Activated T-cell treated with anti-CD3 and anti-CD28 coated beads, Interleukin-2, amount 50 U/mL, for 72 hours (primary cell): Measurements from ENCODE around the gene NUMBL. TPM values are rescaled to one million over a fixed set of nuclear protein-coding genes. Genes with fewer than 3 reads are reported as not detected.
"Not testable (repeated sequence)": the region's sequence is repeated elsewhere in the genome, so short reads cannot be mapped to it uniquely, and the experiment has no call there.

ENCODE experiments used
- ATAC-seq, 2 donors: fragments of 150-1000 bp; cut with Tn5 transposase; replicated peaks in 1 of 2; 2 replicates each; pipeline ENCODE4 v1.10.0; 2021; ENCODE audit warnings: moderate library complexity in 2 of 2, mild to moderate bottlenecking in 1 of 2
- DNase-seq, 2 donors: peaks; one replicate each; pipeline ENCODE4 v3.0.0; 2021 to 2022; ENCODE audit warnings: mixed read lengths in 1 of 2
- H3K27ac Mint-ChIP-seq: one replicate; pipeline ENCODE4 v1.8.0; 2022; ENCODE audit warnings: mild to moderate bottlenecking, moderate library complexity, mixed read lengths
- H3K27me3 Mint-ChIP-seq: one replicate; pipeline ENCODE4 v1.8.0; 2022; ENCODE audit warnings: low read depth, mixed read lengths
- H3K36me3 Mint-ChIP-seq, 2 donors: one replicate each; pipeline ENCODE4 v1.8.0; 2022; ENCODE audit warnings: mixed read lengths in 2 of 2, mild to moderate bottlenecking in 1 of 2; ENCODE audit not compliant: insufficient read depth in 2 of 2
- H3K4me1 Mint-ChIP-seq: one replicate; pipeline ENCODE4 v1.8.0; 2022; ENCODE audit warnings: low read depth, mixed read lengths
- H3K4me3 Mint-ChIP-seq, 2 donors: one replicate each; pipeline ENCODE4 v1.8.0; 2022; ENCODE audit warnings: mild to moderate bottlenecking in 2 of 2, mixed read lengths in 2 of 2, moderate library complexity in 2 of 2
- H3K9me3 Mint-ChIP-seq, 2 donors: one replicate each; pipeline ENCODE4 v1.8.0; 2022; ENCODE audit warnings: mixed read lengths in 2 of 2
- total RNA-seq, 2 donors: library from RNA; stranded (reverse); gene quantifications; one replicate each; pipeline ENCODE4 v1.2.3, GENCODE V29; 2022

The NUMBL gene
- total RNA-seq, result 10 to 100 TPM; 16.1 to 18.6 TPM

- Mint-ChIP-seq H3K9me3 (no peaks in the 10 kb centered on the region), H3K27me3 (no peaks in the 10 kb centered on the region), H3K27ac (peak within 1 kb of the TSS; percentile 85), H3K36me3 (peaks cover 6 to 9% of the 10 kb centered on the region in 2 donors), H3K4me1 (no peaks in the 10 kb centered on the region), H3K4me3 (peak within 1 kb of the TSS; percentile 82 to 88)
- DNase-seq, result no peak
- ATAC-seq, result no peak
Measured at GRCh38 chr19:40690050-40690692, at the start of gene NUMBL. Gene NUMBL, minus strand, starts transcription at chr19:40690651. Its CDS starts 168 bp downstream, at chr19:40690483.

GRCh38 chr19:40739030-40739839 is 48.8 kb upstream of the NUMBL start:
- no peaks in the 10 kb centered on the region for H3K4me1 Mint-ChIP-seq
- no peaks in the 10 kb centered on the region for H3K9me3 Mint-ChIP-seq
- H3K36me3 Mint-ChIP-seq, result peaks cover 7 to 14% of the 10 kb centered on the region in 2 donors
- H3K27ac Mint-ChIP-seq, result no peak overlapping the region
- no peaks in the 10 kb centered on the region for H3K27me3 Mint-ChIP-seq
- H3K4me3 Mint-ChIP-seq, result no peak overlapping the region
- ATAC-seq, result peak; percentile 37 to 43
- no peak for DNase-seq

- Mint-ChIP-seq H3K27me3 (no peaks in the 10 kb centered on the region), H3K36me3 (peaks cover 11 to 21% of the 10 kb centered on the region in 2 donors), H3K27ac (no peak overlapping the region), H3K4me1 (no peaks in the 10 kb centered on the region), H3K4me3 (no peak overlapping the region), H3K9me3 (no peaks in the 10 kb centered on the region)
- ATAC-seq (no peak), DNase-seq (no peak)
Measured at GRCh38 chr19:40737102-40737644, 46.7 kb upstream of the NUMBL start.

GRCh38 chr19:40736661-40737060 is 46.2 kb upstream of the NUMBL start:
- Mint-ChIP-seq H3K27me3 (no peaks in the 10 kb centered on the region), H3K36me3 (peaks cover 11 to 21% of the 10 kb centered on the region in 2 donors), H3K4me1 (no peaks in the 10 kb centered on the region), H3K27ac (no peak overlapping the region), H3K4me3 (no peak overlapping the region), H3K9me3 (no peaks in the 10 kb centered on the region)
- DNase-seq (no peak), ATAC-seq (no peak)

GRCh38 chr19:40735013-40735771 is 44.7 kb upstream of the NUMBL start:
- Mint-ChIP-seq H3K27ac (no peak overlapping the region), H3K4me3 (no peak overlapping the region), H3K36me3 (peaks cover 11 to 22% of the 10 kb centered on the region in 2 donors), H3K9me3 (no peaks in the 10 kb centered on the region), H3K4me1 (no peaks in the 10 kb centered on the region), H3K27me3 (no peaks in the 10 kb centered on the region)
- DNase-seq (no peak), ATAC-seq (no peak)

- no peak for DNase-seq
- ATAC-seq, result no peak
- no peaks in the 10 kb centered on the region for H3K4me1 Mint-ChIP-seq
- no peak overlapping the region for H3K4me3 Mint-ChIP-seq
- H3K27ac Mint-ChIP-seq, result no peak overlapping the region
- no peaks in the 10 kb centered on the region for H3K9me3 Mint-ChIP-seq
- H3K27me3 Mint-ChIP-seq, result no peaks in the 10 kb centered on the region
- H3K36me3 Mint-ChIP-seq, result peaks cover 11 to 22% of the 10 kb centered on the region in 2 donors
Measured at GRCh38 chr19:40733149-40733548, 42.7 kb upstream of the NUMBL start.

GRCh38 chr19:40732304-40732703 is 41.9 kb upstream of the NUMBL start:
- not testable (repeated sequence) for H3K4me3 Mint-ChIP-seq, H3K27me3 Mint-ChIP-seq, H3K27ac Mint-ChIP-seq, DNase-seq, H3K9me3 Mint-ChIP-seq, H3K4me1 Mint-ChIP-seq, ATAC-seq
- peaks cover 8 to 18% of the 10 kb centered on the region in 2 donors for H3K36me3 Mint-ChIP-seq

- not testable (repeated sequence) for H3K4me1 Mint-ChIP-seq, H3K27me3 Mint-ChIP-seq, H3K9me3 Mint-ChIP-seq, DNase-seq, ATAC-seq, H3K4me3 Mint-ChIP-seq, H3K27ac Mint-ChIP-seq
- H3K36me3 Mint-ChIP-seq, result peaks cover 5 to 20% of the 10 kb centered on the region in 2 donors
Measured at GRCh38 chr19:40730065-40730464, 39.6 kb upstream of the NUMBL start.

- Mint-ChIP-seq H3K36me3 (peaks cover 12 to 26% of the 10 kb centered on the region in 2 donors), H3K9me3 (peaks cover 0 to 2% of the 10 kb centered on the region in 2 donors), H3K4me3 (no peak overlapping the region), H3K27me3 (no peaks in the 10 kb centered on the region), H3K4me1 (peaks cover 37% of the 10 kb centered on the region), H3K27ac (no peak overlapping the region)
- ATAC-seq, result no peak
- DNase-seq, result no peak
Measured at GRCh38 chr19:40726279-40726678, 35.8 kb upstream of the NUMBL start.

- peaks cover 12 to 30% of the 10 kb centered on the region in 2 donors for H3K36me3 Mint-ChIP-seq
- peak overlapping the region; percentile 92 for H3K27ac Mint-ChIP-seq
- H3K9me3 Mint-ChIP-seq, result peaks cover 0 to 2% of the 10 kb centered on the region in 2 donors
- peak overlapping the region; percentile 60 to 65 for H3K4me3 Mint-ChIP-seq
- ATAC-seq (peak; percentile 94 to 95), DNase-seq (peak; percentile 45 to 48)
- H3K27me3 Mint-ChIP-seq, result no peaks in the 10 kb centered on the region
- peaks cover 51% of the 10 kb centered on the region for H3K4me1 Mint-ChIP-seq
Measured at GRCh38 chr19:40724855-40725254, 34.4 kb upstream of the NUMBL start.

- peak overlapping the region; percentile 60 to 65 for H3K4me3 Mint-ChIP-seq
Measured at GRCh38 chr19:40724315-40724714, 33.9 kb upstream of the NUMBL start.

GRCh38 chr19:40723661-40724254 is 33.3 kb upstream of the NUMBL start:
- peaks cover 12 to 30% of the 10 kb centered on the region in 2 donors for H3K36me3 Mint-ChIP-seq
- H3K27me3 Mint-ChIP-seq, result no peaks in the 10 kb centered on the region
- peaks cover 0 to 2% of the 10 kb centered on the region in 2 donors for H3K9me3 Mint-ChIP-seq
- no peak for DNase-seq
- H3K4me1 Mint-ChIP-seq, result peaks cover 58% of the 10 kb centered on the region
- ATAC-seq, result no peak
- peak overlapping the region; percentile 25 to 65 for H3K4me3 Mint-ChIP-seq
- peak overlapping the region; percentile 10 for H3K27ac Mint-ChIP-seq

More at GRCh38 chr19:40724315-40724714, 33.9 kb upstream of the NUMBL start:
- peak overlapping the region; percentile 92 for H3K27ac Mint-ChIP-seq
- peak; percentile 72 to 76 for ATAC-seq
- DNase-seq, result peak; percentile 31 to 37
- H3K36me3 Mint-ChIP-seq, result peaks cover 12 to 30% of the 10 kb centered on the region in 2 donors
- H3K4me1 Mint-ChIP-seq, result peaks cover 56% of the 10 kb centered on the region
- H3K9me3 Mint-ChIP-seq, result peaks cover 0 to 2% of the 10 kb centered on the region in 2 donors
- H3K27me3 Mint-ChIP-seq, result no peaks in the 10 kb centered on the region
